ENCODE data around the gene DNASE1.
"Not testable (repeated sequence)": the region's sequence is repeated elsewhere in the genome, so short reads cannot be mapped to it uniquely, and the experiment has no call there.

DNASE1 gene, protein sequence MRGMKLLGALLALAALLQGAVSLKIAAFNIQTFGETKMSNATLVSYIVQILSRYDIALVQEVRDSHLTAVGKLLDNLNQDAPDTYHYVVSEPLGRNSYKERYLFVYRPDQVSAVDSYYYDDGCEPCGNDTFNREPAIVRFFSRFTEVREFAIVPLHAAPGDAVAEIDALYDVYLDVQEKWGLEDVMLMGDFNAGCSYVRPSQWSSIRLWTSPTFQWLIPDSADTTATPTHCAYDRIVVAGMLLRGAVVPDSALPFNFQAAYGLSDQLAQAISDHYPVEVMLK

DNA sequence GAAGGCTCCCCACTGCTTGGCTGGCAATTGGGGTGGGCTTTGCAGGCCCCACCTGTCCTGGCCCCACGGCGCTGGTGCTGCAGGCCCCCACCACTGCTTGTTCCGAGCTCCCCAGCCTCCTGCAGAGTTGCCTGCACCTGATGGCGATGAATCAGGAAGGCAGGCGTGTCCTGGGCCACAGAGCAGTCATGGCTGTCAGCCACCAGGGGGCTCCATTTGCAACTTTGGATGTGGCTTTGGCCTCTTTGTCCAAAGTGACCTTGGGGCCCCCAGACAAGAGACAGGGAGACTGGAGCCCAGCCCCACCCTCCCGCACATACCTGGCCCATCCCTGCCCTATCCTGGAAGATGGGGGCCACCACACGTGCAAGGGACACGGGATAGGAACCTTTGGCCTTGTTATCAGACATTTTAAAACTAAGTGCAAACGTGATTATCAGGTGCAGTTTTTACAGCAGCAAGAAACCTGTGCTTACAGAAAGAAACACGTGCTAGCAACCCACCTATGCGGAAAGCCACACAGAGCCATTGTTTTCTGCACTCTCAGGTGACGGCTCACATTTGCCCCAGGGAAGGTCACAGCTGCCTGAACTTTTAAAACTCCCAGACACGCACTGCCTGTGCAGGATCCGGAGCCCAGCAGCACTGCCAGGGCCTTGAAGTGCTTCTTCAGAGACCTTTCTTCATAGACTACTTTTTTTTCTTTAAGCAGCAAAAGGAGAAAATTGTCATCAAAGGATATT is at the start of gene DNASE1:
Gene DNASE1 (plus strand): TSS at position 443 of the 743 bp plus-strand sequence. CDS start 683 bp downstream, outside the sequence.
- peak; percentile 25 for DNase-seq

DNA sequence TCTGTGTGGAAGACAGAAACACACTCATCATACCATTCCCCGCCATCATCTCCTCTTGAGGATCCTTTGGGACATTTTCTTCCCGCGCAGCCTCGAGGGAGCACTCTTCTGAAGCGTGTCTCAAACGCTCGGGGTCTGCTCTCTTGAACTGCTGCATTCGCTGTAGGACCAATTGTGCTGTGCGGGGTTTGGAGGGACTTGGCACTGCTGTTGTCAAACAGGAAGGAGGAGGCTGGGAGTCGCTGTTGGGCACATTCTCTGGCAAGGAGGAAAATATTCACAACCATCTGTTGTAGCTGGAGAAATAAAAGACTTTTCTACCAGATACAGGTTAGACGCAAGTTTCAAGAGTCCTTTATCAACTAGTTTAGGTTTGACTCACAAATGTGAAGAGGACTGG is 48.0 kb upstream of the DNASE1 start:
- DNase-seq, result no peak

GRCh38 chr16:3607161-3607560 is 47.3 kb upstream of the DNASE1 start:
- DNase-seq, result no peak

- no peak for DNase-seq
These were observed 46.9 kb upstream of the DNASE1 start for GRCh38 chr16:3607634-3608033.

DNA sequence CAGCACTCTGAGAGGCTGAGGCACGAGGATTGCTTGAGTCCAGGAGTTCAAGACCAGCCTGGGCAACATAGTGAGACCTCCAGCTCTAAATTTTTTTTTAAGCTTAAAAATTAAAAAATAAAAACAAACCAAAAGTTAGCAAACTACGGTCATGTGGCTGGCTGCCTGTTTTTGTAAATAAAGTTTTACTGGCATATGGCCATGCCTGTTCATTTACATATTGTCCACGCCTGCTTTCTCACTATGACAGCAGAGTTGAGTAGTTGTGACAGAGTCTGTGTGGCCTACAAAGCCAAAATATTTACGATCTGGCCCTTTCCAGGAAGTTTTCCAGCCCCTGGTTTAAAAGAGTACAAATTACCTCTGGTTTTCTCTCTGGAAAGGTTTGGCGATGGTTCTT is 46.4 kb upstream of the DNASE1 start:
- DNase-seq, result no peak

DNA sequence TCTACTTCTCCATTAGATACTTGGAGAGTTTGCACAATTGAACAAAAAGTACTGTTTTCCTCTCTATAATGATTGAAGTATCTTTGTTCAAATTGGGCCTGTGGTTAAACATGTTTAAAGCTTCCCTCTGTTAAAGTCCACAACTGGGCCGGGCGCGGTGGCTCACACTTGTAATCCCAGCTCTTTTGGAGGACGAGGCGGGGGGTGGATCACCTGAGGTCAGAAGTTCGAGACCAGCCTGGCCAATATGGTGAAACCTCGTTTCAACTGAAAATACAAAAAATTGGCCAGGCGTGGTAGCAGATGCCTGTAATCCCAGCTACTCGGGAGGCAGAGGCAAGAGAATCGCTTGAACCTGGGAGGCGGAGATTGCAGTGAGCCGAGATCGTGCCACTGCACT is 45.5 kb upstream of the DNASE1 start:
- not testable (repeated sequence) for DNase-seq

DNA sequence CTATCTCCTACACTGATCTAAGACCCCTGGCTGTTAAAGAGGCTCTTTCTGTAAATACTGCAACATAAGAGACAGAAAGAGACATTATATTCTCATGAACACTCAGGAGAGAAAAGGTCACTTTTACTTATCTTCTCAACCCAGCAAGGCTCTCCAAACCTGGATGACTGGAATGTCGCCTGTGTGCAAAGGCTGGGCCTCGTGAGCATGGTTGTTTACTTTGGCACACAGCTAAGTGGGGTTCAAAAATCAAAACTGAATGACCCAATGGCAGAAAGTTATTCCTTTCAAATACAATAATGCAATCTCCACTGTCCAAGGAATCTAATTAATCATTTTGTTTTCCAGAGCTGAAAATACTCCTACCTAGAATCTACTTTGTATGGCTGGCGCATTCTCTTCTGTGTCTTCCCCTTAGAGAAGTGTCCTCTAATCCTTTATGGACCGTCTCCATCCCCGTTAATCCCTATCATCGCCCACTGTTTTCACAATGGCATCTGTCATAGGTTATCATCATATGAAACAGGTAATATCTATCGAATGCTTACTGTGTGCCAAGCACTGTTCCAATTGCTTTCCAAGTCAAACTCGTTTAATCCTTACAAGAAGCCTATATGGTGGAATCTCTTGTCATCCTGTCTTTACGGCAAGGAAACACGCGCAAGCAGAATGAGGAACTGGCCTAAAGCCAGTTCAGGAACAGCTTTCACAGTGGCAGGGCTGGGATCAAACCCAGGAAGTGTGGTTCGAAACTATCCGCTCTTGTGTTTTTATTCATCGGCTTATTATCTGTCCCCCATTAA is 44.4 kb upstream of the DNASE1 start:
- DNase-seq, result no peak

DNA sequence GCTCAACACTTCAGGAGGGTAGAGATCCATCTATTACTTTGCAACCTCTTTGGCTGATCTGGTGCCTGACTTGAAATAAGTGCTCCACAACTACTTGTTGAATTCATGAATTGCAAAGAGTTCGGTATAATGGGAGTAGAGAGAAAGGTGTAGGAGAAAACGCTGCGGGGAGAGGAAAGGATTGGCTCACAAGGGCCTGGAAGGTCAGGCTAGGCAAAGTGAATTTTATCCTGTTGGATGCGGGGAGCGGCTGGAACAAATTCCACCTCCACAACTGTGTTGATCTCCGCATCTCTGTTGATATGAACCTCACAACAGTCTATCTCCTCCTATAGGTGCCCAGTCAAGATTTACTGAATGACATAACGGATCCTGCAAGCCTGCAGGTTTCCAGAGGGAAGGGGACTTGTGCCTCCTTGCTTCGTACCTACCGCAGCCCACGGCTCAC is 43.8 kb upstream of the DNASE1 start:
- no peak for DNase-seq

DNA sequence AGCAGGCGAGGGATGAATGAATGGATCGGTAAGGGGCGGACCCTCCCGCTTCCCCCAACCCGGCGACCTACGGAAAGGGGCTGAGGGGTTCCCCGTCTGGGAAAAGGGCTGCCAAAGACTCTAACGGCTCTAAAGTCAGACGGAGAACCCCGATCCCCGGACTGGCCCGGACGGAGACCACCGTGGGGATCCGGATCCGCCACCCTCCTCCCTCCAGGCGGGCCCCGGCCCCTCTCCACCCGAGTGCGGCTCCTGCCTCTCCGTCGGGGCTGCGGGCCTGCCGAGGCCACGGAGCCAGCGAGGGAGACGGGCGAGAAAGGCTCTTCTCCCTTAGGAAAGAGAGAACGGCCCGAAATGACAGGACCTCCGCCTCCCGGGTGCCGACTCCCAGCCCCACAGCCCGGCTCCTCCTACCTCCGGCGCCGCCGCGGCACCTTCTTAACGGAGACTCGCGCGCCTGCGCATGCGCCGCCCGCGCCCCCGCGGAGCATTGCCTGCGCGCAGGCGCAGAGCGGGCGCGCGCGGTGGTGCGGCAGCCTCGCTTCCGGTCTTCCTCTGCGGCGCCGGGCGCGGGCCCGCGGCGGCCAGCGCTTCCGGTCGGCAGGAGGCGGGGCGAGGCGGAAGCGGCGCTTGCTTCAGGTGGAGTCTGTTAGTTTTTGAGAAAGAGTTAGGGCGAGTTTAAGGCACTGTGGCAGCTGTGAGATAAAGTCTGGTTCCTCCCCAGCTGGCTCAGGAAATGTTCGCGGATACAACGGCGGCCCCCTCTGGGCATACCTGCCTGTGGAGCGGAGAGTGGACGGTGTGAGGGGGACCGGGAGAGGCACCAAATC is 43.1 kb upstream of the DNASE1 start, which contains the start of gene SLX4:
Gene SLX4 (minus strand): TSS at position 461 of the 830 bp plus-strand sequence. CDS start 2,642 bp downstream, outside the sequence.
- peak; percentile 87 for DNase-seq

GRCh38 chr16:3612510-3613466 is 41.7 kb upstream of the DNASE1 start:
- no peak for DNase-seq

DNA sequence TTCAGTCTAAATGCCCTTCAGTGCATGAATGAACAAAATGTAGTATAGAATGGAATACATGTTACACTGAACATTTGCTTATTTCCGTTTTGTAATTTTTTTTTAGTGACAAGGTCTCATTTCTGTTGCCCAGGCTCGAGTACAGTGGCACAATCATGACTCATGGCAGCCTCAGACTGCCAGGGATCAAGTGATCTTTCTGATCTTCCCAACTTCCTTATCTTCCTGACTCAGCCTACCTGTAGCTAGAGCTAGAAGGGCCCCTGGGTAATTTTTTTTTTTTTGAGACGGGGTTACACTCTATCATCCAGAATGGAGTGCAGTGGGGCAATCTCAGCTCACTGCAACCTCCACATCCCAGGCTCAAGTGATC is 35.7 kb upstream of the DNASE1 start:
- DNase-seq, result no peak

GRCh38 chr16:3623642-3624041 is 30.8 kb upstream of the DNASE1 start:
- no peak for DNase-seq

DNA sequence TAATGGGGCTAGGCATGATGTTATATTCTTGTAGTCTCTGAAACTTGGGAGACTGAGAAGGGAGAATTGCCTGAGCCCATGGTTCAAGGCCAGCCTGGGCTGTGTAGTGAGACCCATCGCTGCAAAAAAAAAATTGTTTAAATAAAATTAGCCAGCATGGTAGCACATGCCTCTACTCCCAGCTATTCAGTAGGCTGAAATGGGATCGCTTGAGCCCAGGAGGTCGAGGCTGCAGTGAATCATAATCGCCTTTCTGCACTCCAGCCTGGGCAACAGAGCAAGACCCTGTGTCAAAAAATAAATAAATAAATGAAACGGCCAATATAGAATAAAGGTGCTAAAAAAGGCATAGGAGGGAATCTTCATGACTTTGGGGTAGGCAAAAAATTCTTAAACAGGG is 29.2 kb upstream of the DNASE1 start:
- DNase-seq, result no peak

- DNase-seq, result no peak
These were observed 28.4 kb upstream of the DNASE1 start for GRCh38 chr16:3625911-3626732.

- no peak for DNase-seq
These were observed 17.0 kb upstream of the DNASE1 start for GRCh38 chr16:3637371-3637923.

GRCh38 chr16:3638916-3639644 is 15.4 kb upstream of the DNASE1 start:
- no peak for DNase-seq

- DNase-seq, result no peak
These were observed 14.3 kb upstream of the DNASE1 start for GRCh38 chr16:3640207-3640606.

DNA sequence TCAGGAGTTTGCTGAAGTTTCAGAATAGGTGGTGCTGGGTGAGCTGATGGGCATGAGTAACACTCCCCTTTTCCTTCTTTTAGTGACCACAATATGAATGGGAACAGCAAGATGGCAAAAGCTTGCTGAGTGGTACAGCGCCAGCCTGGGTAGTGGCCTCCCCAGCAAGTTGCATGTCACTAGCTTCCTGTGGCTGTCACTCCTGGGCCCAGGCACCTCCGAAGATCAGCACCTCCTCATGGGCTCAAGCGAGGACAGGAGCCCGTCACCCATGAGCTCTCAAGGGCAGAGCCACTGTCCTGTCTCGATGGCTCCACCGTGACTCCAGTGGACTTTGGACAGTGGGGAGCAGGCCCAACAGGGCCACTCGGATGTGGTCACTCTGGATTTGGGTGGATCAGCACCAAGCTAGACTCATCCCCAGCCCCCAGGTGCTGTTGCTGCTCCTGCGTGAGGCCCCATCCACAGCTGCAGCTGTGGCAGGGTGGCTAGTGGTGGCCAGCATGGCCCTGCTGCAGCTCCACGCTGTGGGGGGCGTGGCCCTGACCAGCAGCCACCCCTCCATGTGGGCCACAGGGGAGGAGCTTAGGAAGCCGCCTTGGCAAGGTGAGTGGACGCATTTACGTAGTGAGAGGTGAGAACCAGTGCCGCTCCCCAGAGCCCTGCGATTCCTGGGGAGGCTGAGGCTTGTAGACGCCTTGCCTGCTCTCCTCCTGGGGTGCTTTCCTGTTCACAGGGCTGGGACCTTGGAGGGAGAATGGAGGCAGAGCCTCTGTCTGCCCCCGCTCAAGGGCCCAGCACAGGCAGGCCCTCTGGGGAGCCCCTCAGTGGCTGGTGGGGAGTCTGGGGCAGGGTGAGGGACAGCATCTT is 13.6 kb upstream of the DNASE1 start:
- no peak for DNase-seq
